Measurements from ENCODE around the gene CAMK2B.
A peak's percentile ranks its signal among the peaks of the same experiment; 100 is the strongest.

DNA sequence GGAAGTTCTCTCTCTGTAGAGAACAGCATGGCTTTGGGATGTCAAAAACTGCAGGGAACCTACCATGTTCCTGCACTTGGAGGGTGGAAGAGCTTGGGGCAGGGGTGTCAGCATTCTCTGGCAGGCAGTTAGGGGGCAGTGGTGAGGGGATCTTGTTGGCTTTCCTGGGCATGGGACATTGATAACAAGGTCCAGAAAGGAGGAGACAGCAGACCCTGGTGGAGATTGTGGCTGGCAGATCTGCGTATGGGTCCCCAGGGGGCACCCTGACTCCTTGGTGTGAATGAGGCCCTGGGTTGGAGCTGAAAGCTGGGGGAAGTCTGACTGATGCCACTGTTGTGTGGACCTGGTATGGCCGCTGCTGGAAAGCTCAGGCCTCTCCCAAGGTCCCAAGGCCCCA, 22.9 kb upstream of the CAMK2B start:
- TF ChIP-seq, protein P1, sequence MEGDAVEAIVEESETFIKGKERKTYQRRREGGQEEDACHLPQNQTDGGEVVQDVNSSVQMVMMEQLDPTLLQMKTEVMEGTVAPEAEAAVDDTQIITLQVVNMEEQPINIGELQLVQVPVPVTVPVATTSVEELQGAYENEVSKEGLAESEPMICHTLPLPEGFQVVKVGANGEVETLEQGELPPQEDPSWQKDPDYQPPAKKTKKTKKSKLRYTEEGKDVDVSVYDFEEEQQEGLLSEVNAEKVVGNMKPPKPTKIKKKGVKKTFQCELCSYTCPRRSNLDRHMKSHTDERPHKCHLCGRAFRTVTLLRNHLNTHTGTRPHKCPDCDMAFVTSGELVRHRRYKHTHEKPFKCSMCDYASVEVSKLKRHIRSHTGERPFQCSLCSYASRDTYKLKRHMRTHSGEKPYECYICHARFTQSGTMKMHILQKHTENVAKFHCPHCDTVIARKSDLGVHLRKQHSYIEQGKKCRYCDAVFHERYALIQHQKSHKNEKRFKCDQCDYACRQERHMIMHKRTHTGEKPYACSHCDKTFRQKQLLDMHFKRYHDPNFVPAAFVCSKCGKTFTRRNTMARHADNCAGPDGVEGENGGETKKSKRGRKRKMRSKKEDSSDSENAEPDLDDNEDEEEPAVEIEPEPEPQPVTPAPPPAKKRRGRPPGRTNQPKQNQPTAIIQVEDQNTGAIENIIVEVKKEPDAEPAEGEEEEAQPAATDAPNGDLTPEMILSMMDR (optimal IDR thresholded peaks at IDR 0.05 in 1 of 3, IDR thresholded peaks at IDR 0.05 in 1 of 3, conservative IDR thresholded peaks at IDR 0.05 in 1 of 3; ENCODE audit: extremely low read depth in 1 of 3, insufficient read depth in 2 of 3, low read length in 3 of 3): peak; percentile 30 to 68 (median 45)
- TF ChIP-seq EZH2 (IDR thresholded peaks at IDR 0.05; ENCODE audit: low read length): no peak
